Suppressor macrophage treated with lipopolysaccharide for 1 hour (primary cell): ENCODE measurements around the gene MED12L.

Experiments used
- DNase-seq, 3 donors: peaks; one replicate each; pipeline ENCODE4 v3.0.0-alpha.2; 2020 to 2022

The MED12L gene

DNA sequence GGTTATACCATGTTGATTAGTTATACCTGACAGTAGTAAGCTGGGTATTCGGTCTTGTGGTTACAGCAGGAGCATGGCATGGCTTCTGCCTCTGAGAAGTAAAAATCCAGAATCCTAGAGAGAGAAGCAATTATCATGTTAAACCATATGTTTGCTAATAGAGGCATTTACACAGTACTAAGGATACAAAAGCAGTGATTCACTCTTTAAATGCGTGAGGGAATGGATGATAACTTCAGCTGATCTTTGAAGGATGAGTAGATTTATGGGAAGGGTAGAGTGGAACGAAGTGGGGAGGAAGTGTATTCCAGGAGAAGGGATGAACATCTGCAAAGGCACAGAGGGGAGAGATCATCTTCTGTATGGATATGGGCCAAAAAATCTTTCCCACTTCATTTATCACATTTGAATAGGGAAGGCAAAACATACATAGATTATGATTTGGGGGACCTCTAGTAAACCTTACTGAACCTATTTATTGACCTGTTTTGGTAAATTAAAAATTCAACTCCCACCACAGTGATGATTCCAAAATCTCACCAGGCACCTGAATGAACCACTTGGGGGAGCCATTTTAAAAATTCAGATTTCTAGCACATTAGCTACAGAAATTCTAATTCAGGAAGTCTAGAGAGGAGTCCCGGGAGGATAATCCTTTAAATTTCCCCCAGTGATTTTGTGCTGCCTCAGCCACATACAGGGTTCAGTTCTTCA lies 340.3 kb downstream of the MED12L start:
- DNase-seq: peak in 2 of 3 donors; percentile 5 to 27

DNA sequence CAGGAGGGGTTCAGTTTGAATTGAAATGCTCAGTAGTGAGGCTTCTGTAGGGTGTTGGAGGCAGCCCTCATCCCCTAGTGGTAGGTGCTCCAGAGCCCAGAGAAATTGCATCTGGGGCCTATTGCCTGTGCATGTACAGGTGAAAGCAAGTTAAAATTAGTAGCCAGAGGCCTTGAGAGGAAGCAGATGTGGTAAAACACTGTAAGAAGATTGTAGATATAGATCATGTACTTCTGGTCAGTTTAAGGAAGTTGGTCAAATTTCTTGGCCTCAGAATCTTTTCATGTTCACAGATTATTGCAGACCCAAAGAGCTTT lies 340.8 kb downstream of the MED12L start:
- no peak for DNase-seq

DNA sequence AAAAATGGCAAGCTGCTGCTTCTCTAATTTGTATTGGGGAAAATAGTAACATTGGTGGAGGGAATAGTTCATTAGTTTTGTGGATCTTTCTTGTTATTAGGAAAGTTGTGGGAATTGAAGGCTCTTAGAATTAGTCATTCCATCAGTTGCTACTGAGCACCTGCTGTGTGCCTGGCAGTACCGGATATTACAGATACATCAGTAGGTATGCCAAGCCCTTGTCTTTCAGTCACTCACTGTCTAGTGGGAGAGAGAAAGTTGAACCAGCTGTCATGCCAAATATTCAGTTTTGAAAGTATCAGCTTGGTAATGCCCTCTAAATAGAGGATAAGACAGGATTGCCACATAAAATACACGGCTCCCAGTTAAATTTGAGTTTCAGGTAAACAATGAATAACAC lies 342.9 kb downstream of the MED12L start:
- DNase-seq: no peak

DNA sequence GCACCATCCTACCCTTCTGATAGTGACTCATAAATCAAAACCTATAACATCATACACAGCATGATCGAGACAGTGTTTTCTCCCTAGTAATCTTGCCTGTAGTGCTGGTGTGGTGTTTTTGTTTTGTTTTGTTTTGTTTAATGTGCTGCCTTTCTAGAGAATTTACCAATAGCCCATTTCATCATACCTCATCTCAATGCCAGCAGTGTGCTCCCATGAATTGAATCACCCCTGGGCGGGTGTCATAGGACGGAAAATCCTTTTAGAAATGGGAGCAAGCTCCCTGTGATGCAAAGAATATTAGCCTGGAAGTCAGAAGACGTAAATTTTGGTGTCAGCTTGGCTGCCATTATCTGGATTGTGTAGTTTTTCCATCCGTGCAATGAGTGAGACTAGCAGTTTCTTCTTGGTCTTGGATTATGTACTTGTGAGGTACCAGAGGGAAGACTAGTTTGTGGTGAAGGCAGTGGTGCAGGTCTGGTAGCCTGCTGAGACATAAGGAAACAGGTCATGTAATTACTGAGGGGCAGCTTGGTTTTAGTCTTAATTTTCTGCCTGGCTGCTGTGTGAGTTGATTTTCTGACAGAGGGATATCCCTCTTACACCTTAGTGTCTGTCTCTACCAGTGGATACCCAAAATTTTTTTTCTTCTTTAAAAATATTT lies 345.5 kb downstream of the MED12L start:
- DNase-seq: no peak

DNA sequence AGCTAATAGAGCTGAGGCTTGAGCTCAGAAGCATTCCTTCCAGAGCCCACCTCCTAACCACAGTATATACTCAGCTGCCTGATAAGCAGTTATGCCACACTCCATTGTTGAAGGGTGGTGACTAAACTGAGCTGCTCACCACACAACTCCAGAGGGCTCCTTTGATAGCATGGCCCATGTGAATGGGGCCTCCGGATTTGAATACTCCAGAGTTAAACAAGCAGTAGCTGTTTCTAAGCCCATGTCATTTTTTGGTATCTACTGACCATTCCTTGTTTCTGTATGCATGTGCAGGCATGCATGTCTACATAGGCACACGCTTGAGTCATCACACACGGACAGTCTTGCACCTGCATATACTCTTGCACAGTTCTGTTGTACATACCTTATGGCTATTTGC lies 346.5 kb downstream of the MED12L start:
- no peak for DNase-seq

DNA sequence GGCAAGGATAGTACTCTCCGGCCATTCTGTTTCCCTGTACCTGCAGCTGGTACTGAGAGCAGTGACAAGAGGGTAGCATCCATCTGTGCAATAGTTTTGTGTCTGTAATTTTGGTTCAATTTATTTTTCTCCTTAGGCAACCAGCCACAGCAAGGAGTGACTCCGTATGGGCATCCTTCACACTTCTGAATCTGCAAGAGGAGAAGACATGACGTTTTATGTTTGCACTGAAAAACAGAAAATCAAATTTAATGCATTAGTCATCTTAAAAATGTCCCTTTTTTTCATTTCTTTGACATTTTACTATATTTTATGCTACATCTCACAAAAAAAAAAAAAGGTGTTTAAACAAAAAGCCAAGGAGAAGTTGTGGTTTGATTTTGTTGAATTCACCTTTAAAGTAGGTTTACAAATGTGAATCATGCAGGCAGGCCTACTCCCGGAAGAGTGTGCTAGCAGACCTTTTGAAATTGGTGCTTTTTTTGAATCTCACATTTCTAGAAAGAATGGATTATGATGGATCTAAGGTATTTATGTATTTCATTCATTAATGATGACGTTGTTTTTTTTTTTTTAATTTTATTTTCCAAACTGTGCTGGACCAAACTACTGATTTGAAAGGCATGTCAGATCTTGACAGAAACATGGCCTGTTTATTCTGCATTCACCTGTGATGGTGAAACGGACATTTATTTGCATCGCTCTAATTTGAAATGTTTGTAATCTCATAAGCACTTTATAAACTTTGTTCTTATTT lies 347.3 kb downstream of the MED12L start:
- DNase-seq: no peak

DNA sequence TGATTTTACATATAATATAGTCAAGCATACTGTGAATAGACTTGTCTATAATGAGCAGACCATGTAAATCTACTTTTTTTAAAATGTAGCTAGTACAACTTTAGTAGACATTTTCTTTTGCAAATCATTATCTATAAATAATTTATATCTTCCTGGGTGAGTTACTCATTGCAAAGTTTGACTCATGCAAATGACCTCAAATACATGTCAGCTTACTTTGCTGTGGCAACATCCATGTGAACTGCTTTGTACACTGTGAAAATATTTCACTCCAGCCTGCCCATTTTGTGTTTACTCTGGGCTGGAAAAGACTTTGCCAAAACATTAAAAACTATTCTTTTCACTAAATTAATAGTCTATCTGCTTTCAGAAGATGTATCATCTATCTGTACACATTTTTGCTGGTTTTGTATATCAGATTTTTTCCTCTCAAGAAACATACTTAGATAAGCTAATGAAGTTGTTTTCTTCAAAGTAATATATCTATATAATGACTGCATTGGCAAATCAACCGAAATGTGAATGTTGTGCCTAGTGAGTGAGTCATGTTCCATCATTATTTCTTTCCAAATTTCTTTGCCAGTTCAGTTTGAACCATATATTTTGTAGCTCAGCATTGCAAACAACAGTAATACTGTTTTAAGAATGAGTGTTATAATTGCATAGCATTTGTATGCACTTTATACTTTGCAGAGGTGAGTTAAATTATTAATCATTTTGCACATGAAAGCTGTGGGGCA lies 348.9 kb downstream of the MED12L start:
- peak; percentile 18 to 51 (median 41) for DNase-seq

DNA sequence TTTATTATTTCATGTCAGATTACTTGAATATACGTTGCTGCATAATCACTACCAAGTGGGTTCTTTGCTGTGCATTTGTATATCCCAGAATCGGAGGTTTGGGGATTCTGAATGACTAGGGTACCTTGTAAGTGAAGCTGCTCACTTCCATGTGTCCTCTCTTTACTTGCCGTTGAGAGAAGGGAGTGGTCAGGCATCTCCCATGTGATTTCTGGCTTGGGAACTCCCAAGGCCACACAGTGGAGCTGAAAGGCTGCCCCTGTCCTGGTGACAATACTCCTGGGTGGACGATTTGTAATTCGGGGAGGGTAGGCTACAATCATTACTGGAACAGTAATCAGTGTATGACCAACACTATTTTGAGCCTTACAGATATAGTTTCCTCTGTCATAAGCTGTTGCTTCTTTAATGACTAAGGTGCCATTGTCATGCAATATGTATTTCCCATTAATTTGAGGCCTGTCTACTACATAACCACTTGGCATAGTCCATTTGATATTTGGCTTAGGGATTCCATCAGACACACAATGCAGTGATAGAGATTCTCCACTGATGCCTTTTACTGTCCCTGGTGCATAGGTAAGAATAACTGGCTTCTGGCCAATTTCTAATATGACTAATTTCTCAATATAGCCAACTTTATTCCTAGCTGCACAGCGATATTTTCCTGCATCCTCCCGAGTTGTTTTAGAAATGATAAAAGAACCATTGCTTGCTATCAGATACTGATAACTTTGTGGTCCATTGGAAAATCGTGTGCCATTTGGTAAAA lies 351.4 kb downstream of the MED12L start:
- no peak for DNase-seq

DNA sequence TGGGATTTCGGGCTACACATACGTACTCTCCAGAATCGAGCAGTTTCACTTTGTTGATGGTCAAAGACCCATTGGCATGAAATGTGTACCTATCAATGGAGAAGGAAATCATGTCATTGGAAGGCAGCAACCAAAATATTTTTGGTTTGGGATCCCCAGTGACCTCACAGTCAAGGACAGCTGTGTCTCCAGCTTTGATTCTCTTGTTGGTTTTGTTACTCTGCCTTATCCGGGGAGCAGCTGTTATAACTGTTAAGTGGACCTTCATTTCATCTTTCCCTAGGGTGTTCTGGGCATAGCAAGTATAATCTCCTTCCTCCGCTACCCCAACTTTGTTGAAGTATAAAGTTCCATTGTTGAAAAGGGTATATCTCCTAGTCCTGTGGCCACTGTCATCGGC lies 352.4 kb downstream of the MED12L start:
- DNase-seq: no peak

DNA sequence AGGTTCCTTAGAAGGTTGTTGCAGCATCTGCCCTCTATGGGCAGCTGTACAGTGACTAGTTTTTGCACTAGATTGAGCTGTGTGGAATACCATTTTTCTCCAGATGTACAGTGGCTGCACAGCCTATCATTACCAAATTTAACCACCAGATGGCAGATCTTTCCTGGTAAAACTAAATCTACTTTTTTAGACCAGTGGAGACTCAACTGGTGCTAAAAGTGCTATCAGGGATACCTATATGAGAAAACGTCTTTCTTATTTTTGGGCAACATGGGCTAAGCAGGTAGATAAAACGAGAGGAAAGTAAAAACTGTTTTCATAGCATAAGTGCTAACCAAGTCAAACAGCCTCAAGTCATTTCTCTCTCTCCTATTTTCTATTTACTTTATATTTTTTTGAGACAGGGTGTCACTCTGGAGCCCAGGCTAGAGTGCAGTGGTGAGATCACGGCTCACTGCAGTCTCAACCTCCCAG lies 354.2 kb downstream of the MED12L start:
- DNase-seq: peak; percentile 76 to 83 (median 78)

DNA sequence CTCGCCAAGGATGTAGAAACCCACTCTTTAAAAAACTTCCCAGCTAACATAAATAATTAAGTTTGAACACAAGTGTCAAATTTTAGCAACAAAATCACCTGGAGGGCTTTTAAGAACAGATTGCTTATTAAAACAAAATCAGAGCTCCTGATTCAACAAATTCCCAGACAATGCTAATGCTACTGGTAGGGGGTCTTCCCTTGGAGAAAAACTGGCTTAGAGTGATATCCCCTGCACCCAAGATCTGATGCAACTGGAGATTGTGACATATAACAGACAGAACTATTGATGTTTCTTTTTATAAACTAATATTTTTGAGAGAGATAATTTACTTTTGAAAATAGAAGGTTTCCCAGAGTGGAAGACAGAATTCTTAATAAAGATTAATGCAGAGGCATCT lies 355.5 kb downstream of the MED12L start:
- DNase-seq: no peak

DNA sequence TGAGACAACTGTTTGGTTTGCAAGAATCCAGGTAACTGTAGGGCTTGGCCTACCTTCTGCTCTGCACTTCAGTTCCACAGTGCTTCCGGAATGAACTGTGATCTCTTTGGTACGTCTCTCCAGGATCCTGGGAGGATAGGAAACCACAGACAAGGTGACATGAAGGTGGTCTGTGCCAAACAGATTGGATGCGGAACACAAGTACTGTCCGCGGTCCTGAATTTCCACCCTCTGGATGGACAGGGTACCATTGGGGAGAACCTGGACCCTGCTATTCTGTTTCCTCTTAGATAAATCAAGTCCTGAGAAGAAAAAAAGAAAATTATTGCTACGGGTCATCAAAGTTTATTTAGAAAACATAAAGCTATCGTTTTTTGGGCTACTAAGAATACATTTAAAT lies 358.1 kb downstream of the MED12L start:
- DNase-seq: no peak

DNA sequence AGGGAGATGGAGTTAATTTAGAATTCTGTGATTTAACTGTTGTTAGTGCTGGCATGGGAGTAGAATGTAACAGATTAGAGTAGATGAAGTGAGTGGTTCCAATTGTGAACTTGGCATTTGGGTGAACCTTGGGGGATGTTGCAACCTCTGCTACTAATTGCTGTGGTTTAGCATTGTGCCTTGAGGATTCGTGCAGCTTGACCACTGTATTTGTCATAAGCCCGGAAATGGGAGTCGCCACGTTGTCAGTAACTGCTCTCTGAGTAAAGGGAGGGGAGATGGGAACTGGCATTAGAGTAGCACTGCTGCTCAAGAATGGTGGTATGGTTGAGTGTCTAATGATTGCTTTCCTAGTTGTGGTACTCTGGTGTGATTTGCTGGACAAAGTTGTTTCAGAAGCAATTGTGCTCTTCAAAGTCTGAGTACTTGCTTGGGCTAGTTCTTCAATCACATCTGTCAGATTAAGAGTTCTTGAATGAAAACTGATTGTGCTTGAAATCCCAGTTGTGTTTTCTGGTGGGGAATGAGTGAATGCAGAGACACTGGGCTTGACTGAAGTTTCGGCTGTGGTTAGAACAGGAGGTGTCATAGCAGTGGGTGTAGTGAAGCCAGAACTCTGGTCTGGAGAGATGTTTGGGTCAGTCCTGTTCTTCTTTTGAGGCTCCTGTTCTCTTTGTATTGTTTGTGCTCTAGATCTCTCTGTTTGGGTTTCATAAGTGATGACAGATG lies 360.0 kb downstream of the MED12L start:
- DNase-seq: peak; percentile 42 to 73 (median 66)

DNA sequence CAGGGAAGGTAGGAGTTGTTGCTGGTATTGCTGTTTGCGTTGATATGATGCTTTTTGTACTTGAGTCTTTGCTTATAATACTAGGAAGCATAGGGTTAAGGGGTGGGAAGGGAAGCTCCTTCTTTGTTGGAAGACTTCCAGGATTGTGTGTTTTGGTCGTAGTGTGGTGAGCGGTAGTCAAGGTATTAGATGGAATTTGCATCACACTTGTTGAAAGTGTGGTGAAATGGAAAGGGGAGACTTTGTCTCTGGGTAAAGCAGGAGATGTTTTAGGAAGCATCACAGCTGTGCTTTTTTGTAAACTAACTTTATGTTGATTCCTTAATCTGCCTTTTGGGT lies 360.5 kb downstream of the MED12L start:
- no peak for DNase-seq

DNA sequence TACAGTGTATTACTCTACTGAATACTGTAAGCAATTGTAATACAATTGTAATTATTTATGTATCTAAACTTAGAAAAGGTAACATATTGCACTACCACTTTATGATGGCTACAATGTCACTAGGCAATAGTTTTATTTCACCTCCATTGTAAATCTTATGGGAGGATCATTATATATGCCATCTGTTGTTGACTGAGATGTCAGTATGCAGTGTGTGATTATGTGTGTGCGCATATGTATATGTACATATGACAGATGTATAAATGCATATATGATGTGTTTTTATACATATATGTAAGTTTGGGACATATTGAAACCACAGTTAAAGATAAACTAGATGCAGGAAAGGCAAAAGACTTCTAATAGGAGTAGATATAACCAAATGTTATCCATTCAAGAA lies 366.9 kb downstream of the MED12L start:
- no peak for DNase-seq

DNA sequence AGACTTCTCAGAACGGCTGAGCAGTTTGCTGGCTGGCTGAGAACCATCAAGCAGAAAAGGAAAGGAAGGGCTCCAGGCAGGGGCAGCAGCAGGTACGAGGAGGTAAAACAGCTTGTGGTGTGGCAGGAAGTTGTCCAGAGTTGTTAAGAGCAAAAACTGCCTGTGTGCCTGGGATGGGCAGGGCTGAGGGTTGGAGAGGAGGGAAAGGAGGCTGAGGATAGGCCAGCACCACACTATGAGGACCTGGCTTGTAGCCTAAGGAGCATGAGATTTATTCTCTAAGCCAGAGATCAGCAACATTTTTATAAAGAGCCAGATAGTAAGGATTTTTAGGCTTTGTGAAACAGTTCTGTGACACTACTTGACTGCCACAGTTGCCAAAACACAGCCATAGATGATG lies 367.4 kb downstream of the MED12L start:
- no peak for DNase-seq

DNA sequence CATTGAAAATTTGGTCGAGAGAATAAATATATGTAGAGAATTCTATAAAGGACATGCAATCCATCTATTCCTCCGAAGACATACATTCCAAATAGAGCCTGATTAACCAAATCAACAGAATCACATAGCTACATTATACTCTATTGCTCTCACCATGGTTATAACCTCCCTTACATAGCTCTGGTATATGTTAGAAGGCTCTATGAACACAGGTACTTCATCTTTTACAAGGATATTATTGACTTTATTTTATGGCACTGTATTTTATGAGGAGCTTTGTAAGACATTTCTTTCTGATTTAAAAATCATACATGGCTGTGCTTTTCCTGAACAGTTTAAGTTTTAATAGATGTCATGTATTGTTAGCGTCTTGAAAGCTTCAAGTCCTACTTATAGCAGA lies 370.6 kb downstream of the MED12L start:
- DNase-seq: no peak

DNA sequence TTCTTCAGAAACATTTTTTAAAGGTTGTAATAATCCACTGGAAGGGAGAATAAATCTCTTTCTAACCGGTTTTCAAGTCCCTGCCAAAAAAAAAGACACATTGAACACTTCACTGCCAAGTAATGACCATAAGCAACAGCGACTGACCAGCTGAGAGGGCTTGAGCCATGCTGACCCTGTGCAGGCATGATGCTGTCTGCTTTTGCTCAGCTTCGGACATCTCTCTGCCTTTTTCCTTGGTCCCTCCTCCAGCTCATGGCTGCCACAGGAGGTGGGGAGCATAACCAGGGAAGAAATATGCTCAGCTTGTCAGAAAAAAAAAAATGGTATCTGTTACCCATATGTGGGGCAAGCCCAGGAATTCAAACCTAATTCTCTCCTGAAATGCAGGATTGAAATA lies 373.9 kb downstream of the MED12L start:
- DNase-seq: no peak

DNA sequence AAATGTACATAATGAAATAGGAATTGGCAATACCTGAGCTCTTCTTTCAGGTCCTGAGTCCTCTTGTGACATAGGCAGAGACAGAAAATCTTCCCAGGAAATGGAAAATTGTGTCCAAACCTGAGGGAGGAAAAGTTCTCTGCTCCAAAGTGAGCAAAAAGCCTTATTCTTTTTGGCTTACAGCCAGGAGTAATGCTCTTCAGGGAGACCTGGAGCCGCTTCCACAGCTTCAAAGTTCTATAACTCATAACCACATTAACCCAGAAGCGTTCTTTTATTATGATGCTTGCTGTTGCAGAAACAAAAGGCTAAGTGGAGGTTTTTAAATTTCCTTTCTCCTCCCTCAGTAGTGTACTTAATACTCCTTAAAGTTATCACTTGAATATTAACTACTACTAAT lies 374.8 kb downstream of the MED12L start:
- DNase-seq: no peak

DNA sequence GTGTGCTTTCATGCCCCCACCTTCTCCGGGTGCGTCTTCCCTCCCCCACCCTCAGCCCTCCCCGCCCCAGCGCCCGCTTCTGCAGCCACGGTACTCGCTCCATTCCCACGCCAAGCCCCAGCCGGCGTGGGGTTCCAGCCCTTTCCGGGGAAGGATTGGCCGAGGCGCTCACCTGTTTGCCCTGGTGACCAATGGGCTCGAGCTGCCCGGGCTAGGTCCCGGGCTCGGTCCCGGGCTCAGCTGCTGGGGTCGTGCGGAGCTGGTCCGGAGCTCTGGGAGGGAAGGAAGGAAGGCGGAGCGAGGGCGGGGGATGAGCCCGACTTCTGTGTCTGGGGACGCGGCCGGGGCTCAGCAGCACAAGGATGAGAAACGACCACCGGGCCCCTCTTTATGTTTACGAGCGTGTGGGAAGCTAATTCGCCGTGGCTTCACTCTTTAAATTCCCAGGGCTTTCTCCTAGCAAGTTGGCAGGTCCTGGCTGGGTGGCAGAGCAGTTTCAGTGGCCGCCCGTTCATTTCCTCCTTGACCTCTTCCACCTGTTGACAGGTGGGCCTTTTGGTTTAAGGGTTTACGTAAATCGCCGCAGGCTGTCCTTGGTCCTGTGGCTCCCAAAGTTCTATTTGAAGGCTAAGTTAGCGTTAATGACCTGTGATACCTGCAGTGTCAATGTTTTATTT lies 375.4 kb downstream of the MED12L start, which contains the start of gene IGSF10:
IGSF10 (minus strand) TSS at position 288 of the 677 bp plus-strand sequence. CDS start 2,352 bp downstream, outside the sequence.
- DNase-seq: peak in 1 of 3 donors; percentile 26

DNA sequence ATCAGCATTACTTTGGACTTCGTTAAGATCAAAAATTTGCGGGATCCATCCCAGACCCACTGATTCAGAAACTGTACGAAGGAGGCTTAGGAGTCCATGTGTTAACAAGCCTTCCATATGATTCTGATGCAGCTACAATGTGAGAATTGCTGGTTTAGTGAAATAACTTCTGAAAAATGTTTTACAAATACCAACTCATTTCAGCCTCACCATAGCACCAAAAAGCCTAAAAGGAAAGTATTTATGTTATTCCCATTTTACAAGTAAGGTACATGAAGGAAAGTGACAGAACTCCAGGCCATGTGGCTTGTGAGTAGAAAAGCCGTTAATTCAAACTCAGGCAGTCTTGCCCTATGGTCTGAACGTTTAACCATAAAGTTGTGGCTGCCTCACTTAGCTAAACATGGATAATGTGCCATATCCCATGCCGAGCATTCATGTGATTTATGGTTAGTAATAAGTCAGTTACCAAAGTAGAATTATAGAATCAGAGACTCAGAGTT lies 376.9 kb downstream of the MED12L start:
- DNase-seq: no peak
